ENCODE results near the gene FAM170B.

Gene FAM170B

GRCh38 chr10:49094646-49095045 is 39.2 kb downstream of the FAM170B start:
- in situ Hi-C loops (cut with HindIII; ENCODE audit: low pct_unique_long_range_greater_than_20kb, low sequenced_read_pairs), result no loop called here
- DNase-seq (ENCODE audit: low read depth in 1 of 2, low spot score in 1 of 2), result no peak
- no peak for TF ChIP-seq JUND (IDR thresholded peaks at IDR 0.05; ENCODE audit: low read depth)

- DNase-seq (ENCODE audit: low read depth in 1 of 2, low spot score in 1 of 2), result no peak
- in situ Hi-C loops (cut with HindIII; ENCODE audit: low pct_unique_long_range_greater_than_20kb, low sequenced_read_pairs), result no loop called here
- TF ChIP-seq JUND (IDR thresholded peaks at IDR 0.05; ENCODE audit: low read depth), result no peak
These were observed 39.9 kb downstream of the FAM170B start for GRCh38 chr10:49093922-49094321.

GRCh38 chr10:49092477-49092876 is 41.3 kb downstream of the FAM170B start:
- no peak for TF ChIP-seq JUND (IDR thresholded peaks at IDR 0.05; ENCODE audit: low read depth)
- in situ Hi-C loops (cut with HindIII; ENCODE audit: low pct_unique_long_range_greater_than_20kb, low sequenced_read_pairs), result no loop called here
- no peak for DNase-seq (ENCODE audit: low read depth in 1 of 2, low spot score in 1 of 2)

GRCh38 chr10:49091450-49092210 is 42.2 kb downstream of the FAM170B start:
- no peak for TF ChIP-seq JUND (IDR thresholded peaks at IDR 0.05; ENCODE audit: low read depth)
- no peak for DNase-seq (ENCODE audit: low read depth in 1 of 2, low spot score in 1 of 2)
- in situ Hi-C loops (cut with HindIII; ENCODE audit: low pct_unique_long_range_greater_than_20kb, low sequenced_read_pairs), result no loop called here

GRCh38 chr10:49090696-49091380 is 43.0 kb downstream of the FAM170B start:
- in situ Hi-C loops (cut with HindIII; ENCODE audit: low pct_unique_long_range_greater_than_20kb, low sequenced_read_pairs), result no loop called here
- TF ChIP-seq JUND (IDR thresholded peaks at IDR 0.05; ENCODE audit: low read depth), result no peak
- no peak for DNase-seq (ENCODE audit: low read depth in 1 of 2, low spot score in 1 of 2)

- in situ Hi-C loops (cut with HindIII; ENCODE audit: low pct_unique_long_range_greater_than_20kb, low sequenced_read_pairs), result no loop called here
- DNase-seq (ENCODE audit: low read depth in 1 of 2, low spot score in 1 of 2), result no peak
- TF ChIP-seq JUND (IDR thresholded peaks at IDR 0.05; ENCODE audit: low read depth), result no peak
These were observed 43.6 kb downstream of the FAM170B start for GRCh38 chr10:49090189-49090575.

- TF ChIP-seq JUND (IDR thresholded peaks at IDR 0.05; ENCODE audit: low read depth), result no peak
- in situ Hi-C loops (cut with HindIII; ENCODE audit: low pct_unique_long_range_greater_than_20kb, low sequenced_read_pairs), result no loop called here
- DNase-seq (ENCODE audit: low read depth in 1 of 2, low spot score in 1 of 2), result no peak
These were observed 44.1 kb downstream of the FAM170B start for GRCh38 chr10:49089557-49090188.

- no peak for TF ChIP-seq JUND (IDR thresholded peaks at IDR 0.05; ENCODE audit: low read depth)
- in situ Hi-C loops (cut with HindIII; ENCODE audit: low pct_unique_long_range_greater_than_20kb, low sequenced_read_pairs), result no loop called here
- DNase-seq (ENCODE audit: low read depth in 1 of 2, low spot score in 1 of 2), result no peak
These were observed 44.7 kb downstream of the FAM170B start for GRCh38 chr10:49089152-49089551.

- no peak for DNase-seq (ENCODE audit: low read depth in 1 of 2, low spot score in 1 of 2)
- no peak for TF ChIP-seq JUND (IDR thresholded peaks at IDR 0.05; ENCODE audit: low read depth)
- in situ Hi-C loops (cut with HindIII; ENCODE audit: low pct_unique_long_range_greater_than_20kb, low sequenced_read_pairs), result no loop called here
These were observed 46.9 kb downstream of the FAM170B start for GRCh38 chr10:49086889-49087288.

- no peak for TF ChIP-seq JUND (IDR thresholded peaks at IDR 0.05; ENCODE audit: low read depth)
- in situ Hi-C loops (cut with HindIII; ENCODE audit: low pct_unique_long_range_greater_than_20kb, low sequenced_read_pairs), result no loop called here
- no peak for DNase-seq (ENCODE audit: low read depth in 1 of 2, low spot score in 1 of 2)
These were observed 50.6 kb downstream of the FAM170B start for GRCh38 chr10:49083261-49083660.

GRCh38 chr10:49082766-49083165 is 51.1 kb downstream of the FAM170B start:
- in situ Hi-C loops (cut with HindIII; ENCODE audit: low pct_unique_long_range_greater_than_20kb, low sequenced_read_pairs), result no loop called here
- no peak for TF ChIP-seq JUND (IDR thresholded peaks at IDR 0.05; ENCODE audit: low read depth)
- no peak for DNase-seq (ENCODE audit: low read depth in 1 of 2, low spot score in 1 of 2)

- TF ChIP-seq JUND (IDR thresholded peaks at IDR 0.05; ENCODE audit: low read depth), result no peak
- DNase-seq (ENCODE audit: low read depth in 1 of 2, low spot score in 1 of 2), result no peak
- in situ Hi-C loops (cut with HindIII; ENCODE audit: low pct_unique_long_range_greater_than_20kb, low sequenced_read_pairs), result no loop called here
These were observed 52.1 kb downstream of the FAM170B start for GRCh38 chr10:49081547-49082275.
